ENCODE data around the gene ZFAND2B. TPM values are rescaled to one million over a fixed set of nuclear protein-coding genes. Genes with fewer than 3 reads are reported as not detected.

The ZFAND2B gene
- total RNA-seq, 1 experiment from 2014 or later, result 19.5 TPM

DNA sequence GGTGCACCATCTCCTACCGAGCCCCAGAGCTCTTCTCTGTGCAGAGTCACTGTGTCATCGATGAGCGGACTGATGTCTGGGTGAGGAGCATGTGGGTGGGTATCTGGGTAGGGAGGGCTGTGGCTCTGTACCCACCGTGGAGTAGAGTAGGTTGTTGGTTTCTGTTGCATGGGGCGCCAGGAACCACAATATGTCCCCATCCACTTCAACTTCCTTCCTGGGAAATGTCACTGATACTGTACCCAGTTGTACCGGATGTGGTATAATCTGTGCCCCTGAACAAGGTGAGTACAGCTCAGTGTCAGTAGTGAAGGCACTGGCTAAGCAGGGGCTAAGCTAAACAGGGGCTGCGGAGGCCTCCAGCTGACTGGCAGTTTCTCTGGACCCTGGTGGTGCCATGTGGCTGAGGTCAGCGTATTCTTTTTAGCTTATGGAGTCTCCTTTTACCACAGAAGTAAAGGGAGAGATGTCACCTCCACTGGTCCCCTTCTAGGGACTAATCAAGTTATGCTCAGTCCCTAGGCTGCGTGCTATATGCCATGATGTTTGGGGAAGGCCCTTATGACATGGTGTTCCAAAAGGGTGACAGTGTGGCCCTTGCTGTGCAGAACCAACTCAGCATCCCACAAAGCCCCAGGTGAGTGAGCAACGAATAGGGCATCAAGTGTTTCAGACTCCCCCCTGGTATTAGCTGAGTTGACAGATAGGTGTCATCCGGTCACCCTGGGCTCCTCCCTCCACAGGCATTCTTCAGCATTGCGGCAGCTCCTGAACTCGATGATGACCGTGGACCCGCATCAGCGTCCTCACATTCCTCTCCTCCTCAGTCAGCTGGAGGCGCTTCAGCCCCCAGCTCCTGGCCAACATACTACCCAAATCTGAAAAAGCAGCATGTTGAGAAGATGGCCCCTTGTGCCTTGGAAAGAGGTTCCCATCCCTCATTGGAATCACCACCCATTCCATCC, 41.4 kb downstream of the ZFAND2B start:
- peaks cover 19% of the 10 kb centered on the region; the same call in 1 of the 2 replicates for H3K36me3 Mint-ChIP-seq
- ATAC-seq (no peak), DNase-seq (ENCODE audit: low spot score) (no peak)
- H3K27ac Mint-ChIP-seq, result no peak overlapping the region
- peaks cover 18% of the 10 kb centered on the region for H3K27me3 Mint-ChIP-seq (ENCODE audit: low read depth)
- TF ChIP-seq ZNF263 (CRISPR knock-in tag; IDR thresholded peaks at IDR 0.05; ENCODE audit: low read depth), result no peak
- TF ChIP-seq ESRRA (CRISPR knock-in tag; IDR thresholded peaks at IDR 0.05; ENCODE audit: borderline replicate concordance), result no peak
- TF ChIP-seq, protein P1, sequence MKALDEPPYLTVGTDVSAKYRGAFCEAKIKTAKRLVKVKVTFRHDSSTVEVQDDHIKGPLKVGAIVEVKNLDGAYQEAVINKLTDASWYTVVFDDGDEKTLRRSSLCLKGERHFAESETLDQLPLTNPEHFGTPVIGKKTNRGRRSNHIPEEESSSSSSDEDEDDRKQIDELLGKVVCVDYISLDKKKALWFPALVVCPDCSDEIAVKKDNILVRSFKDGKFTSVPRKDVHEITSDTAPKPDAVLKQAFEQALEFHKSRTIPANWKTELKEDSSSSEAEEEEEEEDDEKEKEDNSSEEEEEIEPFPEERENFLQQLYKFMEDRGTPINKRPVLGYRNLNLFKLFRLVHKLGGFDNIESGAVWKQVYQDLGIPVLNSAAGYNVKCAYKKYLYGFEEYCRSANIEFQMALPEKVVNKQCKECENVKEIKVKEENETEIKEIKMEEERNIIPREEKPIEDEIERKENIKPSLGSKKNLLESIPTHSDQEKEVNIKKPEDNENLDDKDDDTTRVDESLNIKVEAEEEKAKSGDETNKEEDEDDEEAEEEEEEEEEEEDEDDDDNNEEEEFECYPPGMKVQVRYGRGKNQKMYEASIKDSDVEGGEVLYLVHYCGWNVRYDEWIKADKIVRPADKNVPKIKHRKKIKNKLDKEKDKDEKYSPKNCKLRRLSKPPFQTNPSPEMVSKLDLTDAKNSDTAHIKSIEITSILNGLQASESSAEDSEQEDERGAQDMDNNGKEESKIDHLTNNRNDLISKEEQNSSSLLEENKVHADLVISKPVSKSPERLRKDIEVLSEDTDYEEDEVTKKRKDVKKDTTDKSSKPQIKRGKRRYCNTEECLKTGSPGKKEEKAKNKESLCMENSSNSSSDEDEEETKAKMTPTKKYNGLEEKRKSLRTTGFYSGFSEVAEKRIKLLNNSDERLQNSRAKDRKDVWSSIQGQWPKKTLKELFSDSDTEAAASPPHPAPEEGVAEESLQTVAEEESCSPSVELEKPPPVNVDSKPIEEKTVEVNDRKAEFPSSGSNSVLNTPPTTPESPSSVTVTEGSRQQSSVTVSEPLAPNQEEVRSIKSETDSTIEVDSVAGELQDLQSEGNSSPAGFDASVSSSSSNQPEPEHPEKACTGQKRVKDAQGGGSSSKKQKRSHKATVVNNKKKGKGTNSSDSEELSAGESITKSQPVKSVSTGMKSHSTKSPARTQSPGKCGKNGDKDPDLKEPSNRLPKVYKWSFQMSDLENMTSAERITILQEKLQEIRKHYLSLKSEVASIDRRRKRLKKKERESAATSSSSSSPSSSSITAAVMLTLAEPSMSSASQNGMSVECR (CRISPR knock-in tag; IDR thresholded peaks at IDR 0.05; ENCODE audit: borderline replicate concordance), result no peak
- TF ChIP-seq IRF2 (CRISPR knock-in tag; IDR thresholded peaks at IDR 0.05; ENCODE audit: borderline replicate concordance, low read depth), result no peak
- no peak for TF ChIP-seq SMAD3 (CRISPR knock-in tag; IDR thresholded peaks at IDR 0.05; ENCODE audit: borderline replicate concordance)
- TF ChIP-seq, protein P2, sequence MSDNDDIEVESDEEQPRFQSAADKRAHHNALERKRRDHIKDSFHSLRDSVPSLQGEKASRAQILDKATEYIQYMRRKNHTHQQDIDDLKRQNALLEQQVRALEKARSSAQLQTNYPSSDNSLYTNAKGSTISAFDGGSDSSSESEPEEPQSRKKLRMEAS (CRISPR knock-in tag; IDR thresholded peaks at IDR 0.05), result no peak
- TF ChIP-seq, protein P3, sequence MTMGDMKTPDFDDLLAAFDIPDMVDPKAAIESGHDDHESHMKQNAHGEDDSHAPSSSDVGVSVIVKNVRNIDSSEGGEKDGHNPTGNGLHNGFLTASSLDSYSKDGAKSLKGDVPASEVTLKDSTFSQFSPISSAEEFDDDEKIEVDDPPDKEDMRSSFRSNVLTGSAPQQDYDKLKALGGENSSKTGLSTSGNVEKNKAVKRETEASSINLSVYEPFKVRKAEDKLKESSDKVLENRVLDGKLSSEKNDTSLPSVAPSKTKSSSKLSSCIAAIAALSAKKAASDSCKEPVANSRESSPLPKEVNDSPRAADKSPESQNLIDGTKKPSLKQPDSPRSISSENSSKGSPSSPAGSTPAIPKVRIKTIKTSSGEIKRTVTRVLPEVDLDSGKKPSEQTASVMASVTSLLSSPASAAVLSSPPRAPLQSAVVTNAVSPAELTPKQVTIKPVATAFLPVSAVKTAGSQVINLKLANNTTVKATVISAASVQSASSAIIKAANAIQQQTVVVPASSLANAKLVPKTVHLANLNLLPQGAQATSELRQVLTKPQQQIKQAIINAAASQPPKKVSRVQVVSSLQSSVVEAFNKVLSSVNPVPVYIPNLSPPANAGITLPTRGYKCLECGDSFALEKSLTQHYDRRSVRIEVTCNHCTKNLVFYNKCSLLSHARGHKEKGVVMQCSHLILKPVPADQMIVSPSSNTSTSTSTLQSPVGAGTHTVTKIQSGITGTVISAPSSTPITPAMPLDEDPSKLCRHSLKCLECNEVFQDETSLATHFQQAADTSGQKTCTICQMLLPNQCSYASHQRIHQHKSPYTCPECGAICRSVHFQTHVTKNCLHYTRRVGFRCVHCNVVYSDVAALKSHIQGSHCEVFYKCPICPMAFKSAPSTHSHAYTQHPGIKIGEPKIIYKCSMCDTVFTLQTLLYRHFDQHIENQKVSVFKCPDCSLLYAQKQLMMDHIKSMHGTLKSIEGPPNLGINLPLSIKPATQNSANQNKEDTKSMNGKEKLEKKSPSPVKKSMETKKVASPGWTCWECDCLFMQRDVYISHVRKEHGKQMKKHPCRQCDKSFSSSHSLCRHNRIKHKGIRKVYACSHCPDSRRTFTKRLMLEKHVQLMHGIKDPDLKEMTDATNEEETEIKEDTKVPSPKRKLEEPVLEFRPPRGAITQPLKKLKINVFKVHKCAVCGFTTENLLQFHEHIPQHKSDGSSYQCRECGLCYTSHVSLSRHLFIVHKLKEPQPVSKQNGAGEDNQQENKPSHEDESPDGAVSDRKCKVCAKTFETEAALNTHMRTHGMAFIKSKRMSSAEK (CRISPR knock-in tag; IDR thresholded peaks at IDR 0.05; ENCODE audit: borderline replicate concordance), result no peak
- TF ChIP-seq, protein P4, sequence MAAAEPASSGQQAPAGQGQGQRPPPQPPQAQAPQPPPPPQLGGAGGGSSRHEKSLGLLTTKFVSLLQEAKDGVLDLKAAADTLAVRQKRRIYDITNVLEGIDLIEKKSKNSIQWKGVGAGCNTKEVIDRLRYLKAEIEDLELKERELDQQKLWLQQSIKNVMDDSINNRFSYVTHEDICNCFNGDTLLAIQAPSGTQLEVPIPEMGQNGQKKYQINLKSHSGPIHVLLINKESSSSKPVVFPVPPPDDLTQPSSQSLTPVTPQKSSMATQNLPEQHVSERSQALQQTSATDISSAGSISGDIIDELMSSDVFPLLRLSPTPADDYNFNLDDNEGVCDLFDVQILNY (CRISPR knock-in tag; IDR thresholded peaks at IDR 0.05), result no peak
- no peak for TF ChIP-seq FOXJ3 (CRISPR knock-in tag; IDR thresholded peaks at IDR 0.05; ENCODE audit: borderline replicate concordance)
- no peak for TF ChIP-seq TP53 (CRISPR knock-in tag; IDR thresholded peaks at IDR 0.05)
- TF ChIP-seq ZNF232 (CRISPR knock-in tag; IDR thresholded peaks at IDR 0.05), result no peak
- no peak for TF ChIP-seq TEAD4 (CRISPR knock-in tag; IDR thresholded peaks at IDR 0.05)
- POLR2A ChIA-PET, result interaction anchor here (0.6 to 2.3 kb wide), 4 partner anchors 29 to 295 kb away, joined by 3 to 11 read pairs (median 6); partner anchors contain the start of gene ABCB6
- H3K4me3 Mint-ChIP-seq, result no peak overlapping the region
- peaks cover 34% of the 10 kb centered on the region for H3K4me1 Mint-ChIP-seq
- H3K9me3 Mint-ChIP-seq, result no peaks in the 10 kb centered on the region
- CTCF ChIA-PET, result interaction anchor here (1.2 to 3.0 kb wide), 6 partner anchors 14 to 76 kb away, joined by 3 to 25 read pairs (median 5); partner anchors contain the start of genes ANKZF1, ATG9A and DNAJB2

DNA sequence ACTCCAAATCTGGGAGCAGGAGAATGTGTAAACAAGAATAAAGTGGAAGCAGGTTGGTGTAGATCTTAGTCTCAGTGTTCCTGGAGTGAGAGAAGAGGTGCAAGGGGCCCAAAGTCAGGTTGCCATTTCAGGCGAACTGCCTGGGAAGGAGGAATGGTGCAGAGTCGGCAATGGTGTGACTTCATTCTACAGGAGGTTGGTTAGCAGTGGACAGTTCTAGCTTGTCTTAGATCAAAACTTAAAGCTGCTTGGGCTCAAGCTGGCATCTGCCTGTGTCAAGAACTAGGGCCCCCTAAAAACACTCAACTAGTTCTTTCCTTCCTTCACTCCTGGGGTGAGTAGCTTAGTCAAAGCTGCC, 42.2 kb downstream of the ZFAND2B start:
- peaks cover 19% of the 10 kb centered on the region; the same call in 1 of the 2 replicates for H3K36me3 Mint-ChIP-seq
- POLR2A ChIA-PET, result interaction anchor here (1.2 to 2.3 kb wide), 2 partner anchors 30 to 295 kb away, joined by 7 to 11 read pairs; partner anchors contain the start of gene ABCB6
- ATAC-seq (no peak), DNase-seq (ENCODE audit: low spot score) (no peak)
- peaks cover 31% of the 10 kb centered on the region for H3K4me1 Mint-ChIP-seq
- CTCF ChIA-PET, result interaction anchor here (0.6 to 3.0 kb wide), 10 partner anchors 13 to 247 kb away, joined by 3 to 25 read pairs (median 4); partner anchors contain the start of genes ANKZF1, ATG9A and DNAJB2
- peaks cover 25% of the 10 kb centered on the region for H3K27me3 Mint-ChIP-seq (ENCODE audit: low read depth)
- H3K4me3 Mint-ChIP-seq, result no peak overlapping the region
- H3K27ac Mint-ChIP-seq, result peak overlapping the region; percentile 62; the same call in 1 of the 2 replicates
- H3K9me3 Mint-ChIP-seq, result no peaks in the 10 kb centered on the region
- no peak for TF ChIP-seq ZNF423 (CRISPR knock-in tag; IDR thresholded peaks at IDR 0.05)
- TF ChIP-seq, protein P5, sequence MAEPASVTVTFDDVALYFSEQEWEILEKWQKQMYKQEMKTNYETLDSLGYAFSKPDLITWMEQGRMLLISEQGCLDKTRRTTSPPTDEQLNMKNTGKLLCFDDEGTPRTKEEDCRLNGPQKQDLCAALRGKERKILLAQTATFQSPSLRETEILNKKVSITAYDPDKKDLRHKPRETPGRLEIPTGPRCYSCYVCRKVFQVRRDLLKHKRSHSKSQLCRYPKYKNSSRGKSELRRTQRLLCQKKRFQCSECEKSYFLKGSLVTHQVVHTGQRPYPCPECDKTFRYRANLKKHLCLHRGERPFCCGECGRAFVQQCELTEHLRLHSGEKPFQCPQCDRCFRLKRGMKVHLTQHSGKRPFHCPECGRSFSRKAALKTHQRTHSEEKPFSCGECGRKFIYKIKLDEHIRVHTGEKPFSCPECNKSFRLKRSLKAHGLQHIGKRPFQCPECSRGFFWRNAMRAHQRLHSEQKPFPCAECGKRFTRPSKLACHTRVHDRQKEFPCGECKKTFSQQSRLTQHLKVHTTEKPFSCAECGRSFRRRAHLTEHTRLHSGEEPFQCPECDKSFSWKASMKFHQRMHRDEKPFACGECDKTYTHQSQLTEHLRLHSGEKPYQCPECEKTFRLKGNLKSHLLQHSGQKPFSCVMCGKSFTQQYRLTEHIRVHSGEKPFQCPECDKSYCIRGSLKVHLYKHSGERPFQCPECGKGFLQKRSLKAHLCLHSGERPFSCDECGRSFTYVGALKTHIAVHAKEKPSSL (CRISPR knock-in tag; conservative IDR thresholded peaks at IDR 0.05), result no peak
- TF ChIP-seq FOXP1 (CRISPR knock-in tag; IDR thresholded peaks at IDR 0.05; ENCODE audit: borderline replicate concordance), result no peak
- TF ChIP-seq, protein P6, sequence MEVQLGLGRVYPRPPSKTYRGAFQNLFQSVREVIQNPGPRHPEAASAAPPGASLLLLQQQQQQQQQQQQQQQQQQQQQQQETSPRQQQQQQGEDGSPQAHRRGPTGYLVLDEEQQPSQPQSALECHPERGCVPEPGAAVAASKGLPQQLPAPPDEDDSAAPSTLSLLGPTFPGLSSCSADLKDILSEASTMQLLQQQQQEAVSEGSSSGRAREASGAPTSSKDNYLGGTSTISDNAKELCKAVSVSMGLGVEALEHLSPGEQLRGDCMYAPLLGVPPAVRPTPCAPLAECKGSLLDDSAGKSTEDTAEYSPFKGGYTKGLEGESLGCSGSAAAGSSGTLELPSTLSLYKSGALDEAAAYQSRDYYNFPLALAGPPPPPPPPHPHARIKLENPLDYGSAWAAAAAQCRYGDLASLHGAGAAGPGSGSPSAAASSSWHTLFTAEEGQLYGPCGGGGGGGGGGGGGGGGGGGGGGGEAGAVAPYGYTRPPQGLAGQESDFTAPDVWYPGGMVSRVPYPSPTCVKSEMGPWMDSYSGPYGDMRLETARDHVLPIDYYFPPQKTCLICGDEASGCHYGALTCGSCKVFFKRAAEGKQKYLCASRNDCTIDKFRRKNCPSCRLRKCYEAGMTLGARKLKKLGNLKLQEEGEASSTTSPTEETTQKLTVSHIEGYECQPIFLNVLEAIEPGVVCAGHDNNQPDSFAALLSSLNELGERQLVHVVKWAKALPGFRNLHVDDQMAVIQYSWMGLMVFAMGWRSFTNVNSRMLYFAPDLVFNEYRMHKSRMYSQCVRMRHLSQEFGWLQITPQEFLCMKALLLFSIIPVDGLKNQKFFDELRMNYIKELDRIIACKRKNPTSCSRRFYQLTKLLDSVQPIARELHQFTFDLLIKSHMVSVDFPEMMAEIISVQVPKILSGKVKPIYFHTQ (CRISPR knock-in tag; IDR thresholded peaks at IDR 0.05), result no peak
- TF ChIP-seq GABPB1 (CRISPR knock-in tag; IDR thresholded peaks at IDR 0.05), result no peak
